Progenitor cell of endocrine pancreas (in vitro differentiated cells): ENCODE results near the gene UCN. TPM values are rescaled to one million over a fixed set of nuclear protein-coding genes. Genes with fewer than 3 reads are reported as not detected.
A peak's percentile ranks its signal among the peaks of the same experiment; 100 is the strongest.
"Not testable (repeated sequence)": the region's sequence is repeated elsewhere in the genome, so short reads cannot be mapped to it uniquely, and the experiment has no call there.

Experiments
- DNase-seq: peaks from one replicate; pipeline ENCODE4 v3.0.0; 2021; ENCODE audit warnings: low spot score; ENCODE audit not compliant: unreplicated experiment
- H3K27ac Mint-ChIP-seq: 2 replicates; pipeline ENCODE4 v1.8.0; 2021; ENCODE audit warnings: mild to moderate bottlenecking, moderate library complexity, mixed read lengths
- H3K27me3 Mint-ChIP-seq: 2 replicates; pipeline ENCODE4 v1.8.0; 2021; ENCODE audit warnings: mixed read lengths
- H3K36me3 Mint-ChIP-seq: 2 replicates; pipeline ENCODE4 v1.8.0; 2022; ENCODE audit warnings: mixed read lengths; ENCODE audit not compliant: insufficient read depth
- H3K4me1 Mint-ChIP-seq: 2 replicates; pipeline ENCODE4 v1.8.0; 2021; ENCODE audit warnings: low read depth, mixed read lengths
- H3K4me3 Mint-ChIP-seq: 2 replicates; pipeline ENCODE4 v1.8.0; 2021; ENCODE audit warnings: low read depth, mild to moderate bottlenecking, moderate library complexity, mixed read lengths
- H3K9me3 Mint-ChIP-seq: 2 replicates; pipeline ENCODE4 v1.8.0; 2021; ENCODE audit warnings: low read depth, mixed read lengths
- CTCF ChIP-seq: fragments of 200-600 bp; sonication (generic); IDR thresholded peaks from one replicate; pipeline ENCODE4 v1.5.0; 2021; ENCODE audit warnings: antibody characterized with exemption, mild to moderate bottlenecking; ENCODE audit not compliant: unreplicated experiment
- total RNA-seq: library from RNA; stranded (reverse); gene quantifications from 2 replicates; pipeline ENCODE4 v1.2.1, GENCODE V29; 2021

The UCN gene
- total RNA-seq, 1 donor from 2014 or later: 2.0 TPM

- H3K9me3 Mint-ChIP-seq: no peaks in the 10 kb centered on the region
- no peak overlapping the region for H3K27ac Mint-ChIP-seq
- peaks cover 50% of the 10 kb centered on the region for H3K27me3 Mint-ChIP-seq
- no peak overlapping the region for H3K4me3 Mint-ChIP-seq
- peaks cover 4% of the 10 kb centered on the region for H3K36me3 Mint-ChIP-seq
- no peak for DNase-seq
- TF ChIP-seq CTCF: no peak
- no peaks in the 10 kb centered on the region for H3K4me1 Mint-ChIP-seq
These were observed 2.7 kb downstream of the UCN start for GRCh38 chr2:27305516-27305915.

- Mint-ChIP-seq H3K9me3 (no peaks in the 10 kb centered on the region), H3K4me1 (no peaks in the 10 kb centered on the region), H3K27me3 (peaks cover 47% of the 10 kb centered on the region), H3K36me3 (peaks cover 2% of the 10 kb centered on the region), H3K27ac (no peak overlapping the region), H3K4me3 (no peak overlapping the region)
- TF ChIP-seq CTCF: no peak
- DNase-seq: no peak
These were observed 3.6 kb downstream of the UCN start for GRCh38 chr2:27304488-27305240.

- H3K4me1 Mint-ChIP-seq: peaks cover 6% of the 10 kb centered on the region
- TF ChIP-seq CTCF: peak; percentile 97
- no peaks in the 10 kb centered on the region for H3K9me3 Mint-ChIP-seq
- no peak overlapping the region for H3K4me3 Mint-ChIP-seq
- no peak for DNase-seq
- no peak overlapping the region for H3K27ac Mint-ChIP-seq
- peaks cover 40% of the 10 kb centered on the region for H3K27me3 Mint-ChIP-seq
- no peaks in the 10 kb centered on the region for H3K36me3 Mint-ChIP-seq
These were observed 4.9 kb downstream of the UCN start for GRCh38 chr2:27303093-27304025.

GRCh38 chr2:27300606-27301005 lies 7.6 kb downstream of the UCN start:
- not testable (repeated sequence) for H3K27ac Mint-ChIP-seq, H3K9me3 Mint-ChIP-seq

GRCh38 chr2:27298391-27299080 lies 9.7 kb downstream of the UCN start:
- H3K27ac Mint-ChIP-seq: no peak overlapping the region
- no peak for TF ChIP-seq CTCF
- H3K9me3 Mint-ChIP-seq: no peaks in the 10 kb centered on the region
- no peak for DNase-seq
- H3K4me1 Mint-ChIP-seq: peaks cover 6% of the 10 kb centered on the region
- peaks cover 7% of the 10 kb centered on the region for H3K27me3 Mint-ChIP-seq
- H3K36me3 Mint-ChIP-seq: no peaks in the 10 kb centered on the region
- no peak overlapping the region for H3K4me3 Mint-ChIP-seq

More at GRCh38 chr2:27300606-27301005, 7.6 kb downstream of the UCN start:
- not testable (repeated sequence) for H3K4me3 Mint-ChIP-seq, DNase-seq, H3K36me3 Mint-ChIP-seq, H3K4me1 Mint-ChIP-seq
- H3K27me3 Mint-ChIP-seq: peaks cover 22% of the 10 kb centered on the region
